Measurements from ENCODE around the gene SLC9A7.

DNA sequence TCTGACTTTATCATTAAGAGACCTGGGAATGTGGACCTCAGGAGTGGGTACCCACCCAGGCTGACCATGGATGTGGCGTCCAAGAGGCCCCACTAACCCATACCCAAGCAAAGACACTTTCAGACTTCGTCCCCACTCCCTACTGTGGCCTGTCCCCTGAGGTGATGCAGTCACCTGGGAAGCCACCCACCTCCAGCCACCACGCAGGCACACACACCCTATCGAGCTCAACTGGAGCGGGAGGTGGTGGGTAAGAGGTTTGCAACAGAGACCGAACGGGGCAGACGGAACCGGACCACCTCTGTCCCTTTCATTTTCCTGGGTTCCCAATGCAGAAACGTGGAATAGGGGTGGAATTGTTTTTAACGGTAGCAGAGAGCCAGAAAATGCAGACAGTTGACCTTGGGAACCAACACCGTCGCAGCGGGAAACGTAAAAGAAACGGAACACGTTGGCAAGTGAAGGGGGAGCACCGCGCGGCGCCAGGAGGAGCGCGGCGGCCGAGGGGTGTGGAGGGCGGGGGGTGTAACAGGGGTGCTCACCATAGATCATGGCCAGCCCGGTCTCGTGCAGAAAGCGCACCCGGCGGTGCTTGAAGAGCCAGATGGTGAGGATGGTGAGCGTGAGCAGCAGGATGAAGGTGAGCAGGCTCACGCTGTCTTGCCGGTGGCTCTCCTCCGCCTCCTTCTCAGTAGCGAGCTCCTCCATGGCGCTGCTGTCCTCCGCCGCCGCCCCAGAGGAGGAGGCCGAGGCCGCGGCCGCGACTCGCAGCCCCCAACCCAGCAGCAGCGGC is 559 bp downstream of the SLC9A7 start:
- TF ChIP-seq, protein P1, sequence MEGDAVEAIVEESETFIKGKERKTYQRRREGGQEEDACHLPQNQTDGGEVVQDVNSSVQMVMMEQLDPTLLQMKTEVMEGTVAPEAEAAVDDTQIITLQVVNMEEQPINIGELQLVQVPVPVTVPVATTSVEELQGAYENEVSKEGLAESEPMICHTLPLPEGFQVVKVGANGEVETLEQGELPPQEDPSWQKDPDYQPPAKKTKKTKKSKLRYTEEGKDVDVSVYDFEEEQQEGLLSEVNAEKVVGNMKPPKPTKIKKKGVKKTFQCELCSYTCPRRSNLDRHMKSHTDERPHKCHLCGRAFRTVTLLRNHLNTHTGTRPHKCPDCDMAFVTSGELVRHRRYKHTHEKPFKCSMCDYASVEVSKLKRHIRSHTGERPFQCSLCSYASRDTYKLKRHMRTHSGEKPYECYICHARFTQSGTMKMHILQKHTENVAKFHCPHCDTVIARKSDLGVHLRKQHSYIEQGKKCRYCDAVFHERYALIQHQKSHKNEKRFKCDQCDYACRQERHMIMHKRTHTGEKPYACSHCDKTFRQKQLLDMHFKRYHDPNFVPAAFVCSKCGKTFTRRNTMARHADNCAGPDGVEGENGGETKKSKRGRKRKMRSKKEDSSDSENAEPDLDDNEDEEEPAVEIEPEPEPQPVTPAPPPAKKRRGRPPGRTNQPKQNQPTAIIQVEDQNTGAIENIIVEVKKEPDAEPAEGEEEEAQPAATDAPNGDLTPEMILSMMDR (IDR thresholded peaks at IDR 0.05) = no peak
- TF ChIP-seq POLR2A (IDR thresholded peaks at IDR 0.05) = no peak

Data from adrenal gland (tissue), 5 donors.